ACHN (cell line): ENCODE results near the gene MACROH2A2.
"Not testable (repeated sequence)": the region's sequence is repeated elsewhere in the genome, so short reads cannot be mapped to it uniquely, and the experiment has no call there.

Experiments used
- DNase-seq: peaks from one replicate; pipeline ENCODE4 v3.0.0-alpha.2; 2015
- in situ Hi-C: cut with HindIII; loops from 2 replicates; pipeline ENCODE4 v1.10.0; 2017; ENCODE audit warnings: low sequenced_read_pairs, low pct_ligation_motif_present, low pct_unique_long_range_greater_than_20kb

The MACROH2A2 gene

DNA sequence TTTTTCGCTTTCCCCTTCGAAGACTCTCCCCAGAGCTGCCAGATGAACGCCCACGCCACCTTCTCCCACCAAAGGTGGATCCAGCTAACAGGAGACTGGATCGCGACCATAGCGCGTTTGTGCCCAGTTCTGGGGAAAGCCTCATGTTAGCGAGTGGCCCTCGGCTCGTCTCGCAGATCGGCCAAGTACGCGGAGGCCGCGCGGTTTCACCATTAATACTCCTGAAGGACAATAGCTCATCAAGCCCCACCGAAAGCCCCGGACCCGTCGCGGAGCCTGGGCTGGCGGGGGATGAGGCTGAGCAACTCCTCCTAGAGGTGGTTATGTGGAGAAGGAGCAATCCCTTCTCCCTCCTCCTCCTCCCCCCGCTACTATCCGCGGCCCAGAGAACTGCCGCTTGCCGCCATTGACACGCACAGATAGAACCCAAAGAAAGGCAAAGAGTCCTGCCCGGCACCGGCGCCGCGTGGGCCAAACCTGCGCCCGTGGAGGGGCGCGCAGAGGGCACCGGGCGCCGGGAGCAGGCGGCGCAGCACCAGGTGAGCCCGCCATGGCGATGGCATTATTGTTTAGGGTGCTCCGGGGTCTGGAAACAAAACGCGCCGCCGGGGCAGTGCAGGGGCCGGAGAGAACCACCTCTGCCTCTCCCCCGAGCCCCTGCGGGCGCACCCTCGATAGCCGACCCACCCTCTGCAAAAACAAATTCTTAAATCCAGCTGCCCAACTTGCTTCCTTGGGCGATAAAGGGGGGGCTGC lies at the start of gene MACROH2A2:
TSS of gene MACROH2A2 (plus strand) at position 385 of the 756 bp plus-strand sequence. CDS start 22,813 bp downstream, outside the sequence.
- in situ Hi-C loops, result no loop called here
- DNase-seq, result peak; percentile 78

- in situ Hi-C loops, result no loop called here
- DNase-seq, result no peak
These were observed 45.4 kb upstream of the MACROH2A2 start for GRCh38 chr10:70007116-70007820.

GRCh38 chr10:70031215-70031614 lies 21.4 kb upstream of the MACROH2A2 start:
- no peak for DNase-seq
- in situ Hi-C loops, result no loop called here

DNA sequence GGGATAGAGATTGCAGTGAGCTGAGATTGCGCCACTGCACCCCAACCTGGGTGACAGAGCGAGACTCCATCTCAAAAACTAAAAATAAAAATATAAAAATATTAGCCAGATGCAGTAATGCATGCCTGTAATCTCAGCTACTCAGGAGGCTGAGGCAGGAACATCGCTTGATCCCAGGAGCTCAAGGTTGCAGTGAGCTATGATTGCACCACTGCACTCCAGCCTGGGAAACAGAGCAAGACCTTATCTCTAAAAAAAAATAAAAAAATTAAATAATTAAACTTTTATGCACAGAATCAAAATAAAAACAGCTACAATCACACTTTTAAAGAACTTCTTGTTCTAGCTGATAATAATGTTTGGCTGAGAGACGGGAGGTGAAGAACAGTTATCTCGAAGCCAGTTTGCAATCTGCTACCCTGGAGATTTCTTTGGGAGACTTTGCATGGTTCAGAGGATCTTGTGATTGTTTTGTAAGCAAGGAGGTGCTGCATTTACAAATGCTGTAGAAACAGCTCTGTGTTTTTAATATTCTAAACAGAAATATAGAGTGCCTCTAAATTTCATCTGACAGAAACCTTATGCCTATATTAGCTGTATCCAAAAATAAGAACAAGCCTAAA lies 19.9 kb upstream of the MACROH2A2 start:
- in situ Hi-C loops, result no loop called here

DNA sequence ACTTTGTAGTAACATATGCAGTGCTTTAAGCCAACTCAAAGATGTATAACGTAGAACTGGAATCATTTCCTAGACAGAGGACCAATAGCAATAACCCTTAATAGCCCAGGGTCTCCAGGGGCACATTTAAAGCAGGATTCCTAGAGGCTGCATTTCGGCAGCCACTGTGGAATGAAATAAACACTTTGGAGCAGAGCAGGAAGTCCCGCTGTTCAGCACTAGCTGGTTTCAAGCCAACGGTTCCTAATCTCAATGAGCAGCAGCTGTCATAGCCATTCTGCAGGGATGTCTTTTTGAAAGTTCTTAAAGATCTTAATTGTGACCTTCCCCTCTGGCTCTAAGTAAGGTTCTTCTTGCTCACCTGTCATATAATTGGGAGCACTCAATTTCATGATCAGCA lies 18.4 kb upstream of the MACROH2A2 start:
- DNase-seq, result no peak
- in situ Hi-C loops, result no loop called here

More for the DNA sequence above, 19.9 kb upstream of the MACROH2A2 start:
- no peak for DNase-seq

GRCh38 chr10:70035531-70035930 lies 17.1 kb upstream of the MACROH2A2 start:
- in situ Hi-C loops, result no loop called here
- DNase-seq, result no peak

GRCh38 chr10:70038923-70039322 lies 13.7 kb upstream of the MACROH2A2 start:
- DNase-seq, result no peak
- in situ Hi-C loops, result no loop called here

- in situ Hi-C loops, result no loop called here
These were observed 11.6 kb upstream of the MACROH2A2 start for GRCh38 chr10:70041016-70041415.

DNA sequence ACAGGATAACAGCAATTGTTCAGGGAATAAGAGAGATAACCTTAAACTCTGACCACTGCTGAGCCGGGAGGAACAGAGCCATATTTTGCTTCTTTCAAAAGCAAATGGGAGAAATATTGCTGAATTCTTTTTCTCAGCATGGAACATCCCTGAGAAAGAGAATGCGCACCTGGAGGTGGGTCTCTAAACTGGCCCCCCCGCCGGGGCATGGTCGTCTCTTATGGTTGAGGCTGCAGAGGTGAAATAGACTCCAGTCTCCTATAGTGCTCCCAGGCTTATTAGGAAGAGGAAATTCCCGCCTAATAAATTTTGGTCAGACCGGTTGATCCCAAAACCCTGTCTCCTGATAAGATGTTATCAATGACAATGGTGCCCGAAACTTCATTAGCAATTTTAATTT lies 10.9 kb upstream of the MACROH2A2 start:
- in situ Hi-C loops, DNase-seq: not testable (repeated sequence)

More at GRCh38 chr10:70041016-70041415, 11.6 kb upstream of the MACROH2A2 start:
- no peak for DNase-seq

- DNase-seq, in situ Hi-C loops: not testable (repeated sequence)
These were observed 5.6 kb upstream of the MACROH2A2 start for GRCh38 chr10:70047066-70047465.

- no peak for DNase-seq
- in situ Hi-C loops, result no loop called here
These were observed 4.5 kb upstream of the MACROH2A2 start for GRCh38 chr10:70048030-70048723.

- in situ Hi-C loops, result no loop called here
- no peak for DNase-seq
These were observed 798 bp upstream of the MACROH2A2 start for GRCh38 chr10:70051848-70052247.

- DNase-seq, result peak; percentile 40
These were observed 683 bp downstream of the MACROH2A2 start for GRCh38 chr10:70053218-70053840.

DNA sequence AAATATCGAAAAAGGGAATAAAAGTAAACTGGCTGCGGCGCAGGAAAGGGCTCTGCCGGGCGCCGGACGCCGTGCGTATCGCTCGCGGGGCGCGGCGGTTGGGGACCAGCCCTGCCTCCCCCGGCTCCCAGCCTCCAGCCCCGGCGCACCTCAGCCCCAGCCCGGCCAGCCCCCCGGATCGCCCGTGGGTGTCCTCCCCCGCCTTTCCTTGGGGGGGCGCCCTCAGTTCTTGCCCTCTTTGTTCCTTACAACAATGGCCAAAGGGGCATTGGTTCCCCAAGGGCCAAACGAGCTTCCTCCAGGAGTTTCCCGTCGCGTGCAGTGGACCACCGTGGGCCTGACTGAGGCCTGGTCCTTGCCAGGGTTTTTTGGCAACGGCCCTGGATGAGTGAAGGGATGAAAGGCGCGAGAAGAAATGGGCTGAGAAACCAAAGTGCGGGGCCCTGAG lies 1.2 kb downstream of the MACROH2A2 start:
- no peak for DNase-seq
- in situ Hi-C loops, result no loop called here

More at GRCh38 chr10:70053218-70053840, 683 bp downstream of the MACROH2A2 start:
- in situ Hi-C loops, result no loop called here

- no peak for DNase-seq
- in situ Hi-C loops, result no loop called here
These were observed 2.3 kb downstream of the MACROH2A2 start for GRCh38 chr10:70054902-70055301.

DNA sequence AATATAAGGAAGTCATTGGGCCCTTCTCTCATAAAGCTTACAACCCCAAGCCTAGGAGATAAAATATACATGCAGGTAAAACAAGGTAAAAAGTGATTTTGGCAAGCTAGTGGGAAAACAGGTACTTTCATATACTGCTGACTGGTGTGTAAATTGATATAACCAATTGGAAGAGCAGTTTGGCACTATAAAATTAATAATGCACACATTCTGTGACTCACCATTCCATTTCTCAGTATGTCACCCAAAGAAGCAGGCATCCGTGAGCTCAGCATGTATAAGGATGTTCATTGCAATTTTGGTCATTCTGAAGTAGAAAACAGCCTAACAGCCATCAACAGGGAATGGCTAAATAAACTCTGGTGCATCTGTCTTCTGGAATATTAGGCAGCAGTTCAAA lies 2.9 kb downstream of the MACROH2A2 start:
- DNase-seq, result no peak

GRCh38 chr10:70057306-70057705 lies 4.7 kb downstream of the MACROH2A2 start:
- DNase-seq, result no peak
- in situ Hi-C loops, result no loop called here

More for the DNA sequence above, 2.9 kb downstream of the MACROH2A2 start:
- in situ Hi-C loops, result no loop called here

- no peak for DNase-seq
- in situ Hi-C loops, result no loop called here
These were observed 7.7 kb downstream of the MACROH2A2 start for GRCh38 chr10:70060389-70060788.
